AG04450 (cell line): ENCODE data around the gene ZBTB32. TPM values are rescaled to one million over a fixed set of nuclear protein-coding genes. Genes with fewer than 3 reads are reported as not detected.

Experiments used
- CTCF ChIA-PET: fragments of 300-600, 350-600 bp; formaldehyde crosslinking; extraction: SDS; loops from one replicate; lab custom pipeline; 2022; ENCODE audit warnings: antibody characterized with exemption, inconsistent platforms; lab: Charles Lee
- POLR2A ChIA-PET: fragments of 350-600 bp; formaldehyde crosslinking; extraction: SDS; loops from one replicate; lab custom pipeline; 2021; ENCODE audit warnings: antibody characterized with exemption, inconsistent platforms; lab: Yijun Ruan, JAX
- DNase-seq: peaks from one replicate; pipeline ENCODE4 v3.0.0-alpha.2; 2011; ENCODE audit warnings: low read depth, low spot score
- H3K27ac ChIP-seq: one replicate; pipeline ENCODE4 v1.5.1; 2012; ENCODE audit warnings: low read depth, low read length, control low read depth
- H3K27me3 ChIP-seq: one replicate; pipeline ENCODE4 v1.6.0; 2012; ENCODE audit warnings: low read length; ENCODE audit not compliant: control insufficient read depth, insufficient read depth
- H3K4me3 ChIP-seq: 2 replicates; pipeline ENCODE4 v1.5.1; 2011; ENCODE audit warnings: mild to moderate bottlenecking, low read depth, low read length, control low read depth
- H3K9me3 ChIP-seq: 2 replicates; pipeline ENCODE4 v1.5.1; 2012; ENCODE audit warnings: low read length; ENCODE audit not compliant: control insufficient read depth, insufficient read depth
- CTCF ChIP-seq: IDR thresholded peaks from 2 replicates; pipeline ENCODE4 v1.5.1; 2011; ENCODE audit warnings: low read depth, low read length, control low read depth, inconsistent platforms
- polyA plus RNA-seq: library from polyadenylated mRNA; depleted of rRNA; stranded (reverse); fragments of >200 nt; gene quantifications from 2 replicates; pipeline ENCODE4 v1.2.3, GENCODE V29; 2011; rRNA removed

Gene ZBTB32
- polyA plus RNA-seq, 1 experiment = not detected

GRCh38 chr19:35760711-35761349, 56.5 kb downstream of the ZBTB32 start:
- Histone ChIP-seq H3K9me3 (no peaks in the 10 kb centered on the region), H3K4me3 (no peak overlapping the region), H3K27ac (no peak overlapping the region), H3K27me3 (no peaks in the 10 kb centered on the region)
- POLR2A ChIA-PET = no interaction called here
- CTCF ChIA-PET = no interaction called here
- DNase-seq = no peak
- TF ChIP-seq CTCF = no peak

GRCh38 chr19:35764432-35765315, 60.3 kb downstream of the ZBTB32 start:
- POLR2A ChIA-PET = interaction anchor here (1.5 kb wide), 1 partner anchor 7 kb away, joined by 3 read pairs; no protein-coding TSS in a partner anchor

More at GRCh38 chr19:35764432-35765315, 60.3 kb downstream of the ZBTB32 start:
- no peaks in the 10 kb centered on the region for H3K27me3 ChIP-seq
- DNase-seq = no peak
- no peak overlapping the region for H3K4me3 ChIP-seq
- no peak overlapping the region for H3K27ac ChIP-seq
- H3K9me3 ChIP-seq = no peaks in the 10 kb centered on the region
- CTCF ChIA-PET = interaction anchor here (0.6 kb wide), 1 partner anchor 70 kb away, joined by 3 read pairs; no protein-coding TSS in a partner anchor
- no peak for TF ChIP-seq CTCF

Other genes starting within 250 kb of the ZBTB32 start
- gene KRTDAP, start 214.1 kb upstream of the ZBTB32 start, polyA plus RNA-seq = not detected in 2 replicates
- 1.3 and 1.6 TPM in 2 replicates for gene DMKN, start 190.9 kb upstream of the ZBTB32 start, polyA plus RNA-seq
- gene SBSN, start 176.2 kb upstream of the ZBTB32 start, polyA plus RNA-seq = 1.8 and 2.1 TPM in 2 replicates
- not detected in 2 replicates for gene GAPDHS, start 171.1 kb upstream of the ZBTB32 start, polyA plus RNA-seq
- gene TMEM147, start 158.9 kb upstream of the ZBTB32 start, polyA plus RNA-seq = 88.7 and 116 TPM in 2 replicates
- not detected in 2 replicates for gene ATP4A, start 140.9 kb upstream of the ZBTB32 start, polyA plus RNA-seq
- not detected in 2 replicates for gene PMIS2, start 118.4 kb upstream of the ZBTB32 start, polyA plus RNA-seq
- gene HAUS5, start 91.8 kb upstream of the ZBTB32 start, polyA plus RNA-seq = 1.9 and 2.3 TPM in 2 replicates
- gene RBM42, start 75.5 kb upstream of the ZBTB32 start, polyA plus RNA-seq = 33.4 and 35.6 TPM in 2 replicates
- 0.33 and 0.36 TPM in 2 replicates for gene ETV2, start 62.8 kb upstream of the ZBTB32 start, polyA plus RNA-seq
- 398 and 527 TPM in 2 replicates for gene COX6B1, start 56.2 kb upstream of the ZBTB32 start, polyA plus RNA-seq
- 0.07 TPM in 1 of 2 replicates, not detected in the other for gene UPK1A, start 38.0 kb upstream of the ZBTB32 start, polyA plus RNA-seq
- 6.1 and 8.7 TPM in 2 replicates for gene KMT2B, start 13.4 kb downstream of the ZBTB32 start, polyA plus RNA-seq
- gene IGFLR1, start 37.9 kb downstream of the ZBTB32 start, polyA plus RNA-seq = 1.3 and 2.0 TPM in 2 replicates
- gene U2AF1L4, start 40.9 kb downstream of the ZBTB32 start, polyA plus RNA-seq = 10.2 and 11.8 TPM in 2 replicates
- gene PSENEN, start 41.1 kb downstream of the ZBTB32 start, polyA plus RNA-seq = 41.0 and 52.7 TPM in 2 replicates
- 5.5 and 7.6 TPM in 2 replicates for gene LIN37, start 44.0 kb downstream of the ZBTB32 start, polyA plus RNA-seq
- 31.7 and 46.5 TPM in 2 replicates for gene HSPB6, start 52.5 kb downstream of the ZBTB32 start, polyA plus RNA-seq
- gene PROSER3, start 53.6 kb downstream of the ZBTB32 start, polyA plus RNA-seq = 5.2 and 7.1 TPM in 2 replicates
- gene ARHGAP33, start 71.0 kb downstream of the ZBTB32 start, polyA plus RNA-seq = 0.82 and 1.2 TPM in 2 replicates
- not detected in 2 replicates for gene PRODH2, start 108.3 kb downstream of the ZBTB32 start, polyA plus RNA-seq
- not detected in 2 replicates for gene NPHS1, start 147.9 kb downstream of the ZBTB32 start, polyA plus RNA-seq
- gene KIRREL2, start 152.4 kb downstream of the ZBTB32 start, polyA plus RNA-seq = not detected in 2 replicates
- gene APLP1, start 164.0 kb downstream of the ZBTB32 start, polyA plus RNA-seq = 6.8 and 10.9 TPM in 2 replicates
- gene NFKBID, start 196.0 kb downstream of the ZBTB32 start, polyA plus RNA-seq = 1.5 and 2.3 TPM in 2 replicates
- 0.31 and 0.42 TPM in 2 replicates for gene HCST, start 198.0 kb downstream of the ZBTB32 start, polyA plus RNA-seq
- gene TYROBP, start 203.7 kb downstream of the ZBTB32 start, polyA plus RNA-seq = not detected in 2 replicates
- 0.69 and 1.1 TPM in 2 replicates for gene LRFN3, start 231.8 kb downstream of the ZBTB32 start, polyA plus RNA-seq